Glutamatergic neuron (in vitro differentiated cells): ENCODE measurements around the gene ARHGAP8. TPM values are rescaled to one million over a fixed set of nuclear protein-coding genes. Genes with fewer than 3 reads are reported as not detected.
A peak's percentile ranks its signal among the peaks of the same experiment; 100 is the strongest.

Source experiments
- DNase-seq: peaks from one replicate; pipeline ENCODE4 v3.0.0; 2022
- H3K27ac Mint-ChIP-seq: one replicate; pipeline ENCODE4 v1.8.0; 2020; ENCODE audit warnings: mild to moderate bottlenecking, mixed read lengths, inconsistent platforms; ENCODE audit not compliant: unreplicated experiment
- H3K27me3 Mint-ChIP-seq: one replicate; pipeline ENCODE4 v1.8.0; 2020; ENCODE audit warnings: mild to moderate bottlenecking, moderate library complexity, mixed read lengths, inconsistent platforms; ENCODE audit not compliant: unreplicated experiment
- H3K36me3 Mint-ChIP-seq: one replicate; pipeline ENCODE4 v1.8.0; 2020; ENCODE audit warnings: mild to moderate bottlenecking, mixed read lengths, inconsistent platforms; ENCODE audit not compliant: unreplicated experiment
- H3K4me1 Mint-ChIP-seq: one replicate; pipeline ENCODE4 v1.8.0; 2020; ENCODE audit warnings: mild to moderate bottlenecking, low read depth, mixed read lengths, inconsistent platforms; ENCODE audit not compliant: unreplicated experiment
- H3K4me3 Mint-ChIP-seq: one replicate; pipeline ENCODE4 v1.8.0; 2020; ENCODE audit warnings: mild to moderate bottlenecking, mixed read lengths, inconsistent platforms; ENCODE audit not compliant: unreplicated experiment
- H3K9me3 Mint-ChIP-seq: one replicate; pipeline ENCODE4 v1.8.0; 2020; ENCODE audit warnings: mild to moderate bottlenecking, moderate library complexity, mixed read lengths, inconsistent platforms; ENCODE audit not compliant: unreplicated experiment
- long read RNA-seq: library from polyadenylated mRNA; unstranded; transcript quantifications from one replicate; pipeline ENCODE4 v2.0.0, GENCODE V29; 2020; ENCODE audit not compliant: unreplicated experiment
- total RNA-seq: library from RNA; stranded (reverse); fragmentation: NEBNext Ultra II Directional; extraction: Animal tissue kit (Norgen Biotek cat#: 25700); gene quantifications from one replicate; pipeline ENCODE4 v1.2.1, GENCODE V29; 2021; ENCODE audit not compliant: unreplicated experiment
- TF ChIP-seq, protein P1 (sequence below): fragments of 200-600 bp; sonication (generic); IDR thresholded peaks from one replicate; pipeline ENCODE4 v1.5.0; 2021; ENCODE audit not compliant: partially characterized antibody, unreplicated experiment

ARHGAP8 gene
- total RNA-seq = 0.59 TPM
- long read RNA-seq = 0 reads

DNA sequence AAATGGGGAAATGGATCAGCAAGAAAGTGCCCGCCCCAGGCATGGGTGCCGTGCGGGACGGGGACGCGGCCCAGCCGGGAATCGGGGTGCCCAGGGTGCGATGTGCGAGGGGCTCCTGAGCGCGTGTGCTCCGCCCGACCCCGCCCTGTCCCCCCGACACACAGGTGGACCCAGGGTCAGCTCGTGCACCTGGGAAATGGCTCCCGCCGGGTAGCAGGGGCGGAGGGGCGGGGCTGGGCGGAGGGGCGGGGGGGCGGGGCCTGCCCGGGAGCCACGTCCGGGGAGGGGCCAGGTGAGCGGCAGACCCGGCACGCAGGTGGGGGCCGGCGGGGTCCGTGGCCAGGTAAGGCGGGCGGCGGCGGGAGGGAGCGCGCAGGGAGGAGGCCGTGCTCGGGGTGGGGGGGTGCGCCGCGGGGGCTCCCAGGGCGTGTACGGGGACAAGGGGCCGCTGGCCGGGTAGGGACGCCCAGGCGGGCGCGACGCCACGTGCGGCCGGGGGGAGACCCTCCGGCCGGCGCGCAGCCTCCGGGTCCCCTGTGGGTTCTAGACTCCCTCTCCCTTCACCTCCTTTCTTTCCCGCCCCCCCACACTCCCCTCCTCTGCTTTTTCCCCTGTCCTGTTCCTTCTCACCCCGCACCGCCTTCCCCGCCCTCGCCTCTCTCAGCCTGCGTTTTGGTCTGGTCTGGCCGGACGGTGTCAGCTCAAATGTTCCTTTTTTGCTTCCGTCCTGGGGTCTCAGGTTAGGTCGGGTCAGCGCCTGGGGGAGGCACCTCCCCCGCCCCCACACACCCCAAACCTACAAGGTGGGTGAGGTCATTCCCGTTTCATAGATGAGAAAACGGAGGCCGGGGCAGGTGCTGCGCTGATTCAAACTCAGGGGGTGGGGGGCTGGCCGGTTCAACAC is at the start of gene ARHGAP8:
TSS of gene ARHGAP8 (plus strand) at position 291 of the 904 bp plus-strand sequence. CDS start 33,953 bp downstream, outside the sequence.
- Mint-ChIP-seq H3K27me3 (peaks cover 10% of the 10 kb centered on the region), H3K9me3 (peaks cover 3% of the 10 kb centered on the region), H3K27ac (no peak within 1 kb of the TSS), H3K4me3 (peak within 1 kb of the TSS; percentile 77), H3K36me3 (no peaks in the 10 kb centered on the region), H3K4me1 (no peaks in the 10 kb centered on the region)
- TF ChIP-seq, protein P1, sequence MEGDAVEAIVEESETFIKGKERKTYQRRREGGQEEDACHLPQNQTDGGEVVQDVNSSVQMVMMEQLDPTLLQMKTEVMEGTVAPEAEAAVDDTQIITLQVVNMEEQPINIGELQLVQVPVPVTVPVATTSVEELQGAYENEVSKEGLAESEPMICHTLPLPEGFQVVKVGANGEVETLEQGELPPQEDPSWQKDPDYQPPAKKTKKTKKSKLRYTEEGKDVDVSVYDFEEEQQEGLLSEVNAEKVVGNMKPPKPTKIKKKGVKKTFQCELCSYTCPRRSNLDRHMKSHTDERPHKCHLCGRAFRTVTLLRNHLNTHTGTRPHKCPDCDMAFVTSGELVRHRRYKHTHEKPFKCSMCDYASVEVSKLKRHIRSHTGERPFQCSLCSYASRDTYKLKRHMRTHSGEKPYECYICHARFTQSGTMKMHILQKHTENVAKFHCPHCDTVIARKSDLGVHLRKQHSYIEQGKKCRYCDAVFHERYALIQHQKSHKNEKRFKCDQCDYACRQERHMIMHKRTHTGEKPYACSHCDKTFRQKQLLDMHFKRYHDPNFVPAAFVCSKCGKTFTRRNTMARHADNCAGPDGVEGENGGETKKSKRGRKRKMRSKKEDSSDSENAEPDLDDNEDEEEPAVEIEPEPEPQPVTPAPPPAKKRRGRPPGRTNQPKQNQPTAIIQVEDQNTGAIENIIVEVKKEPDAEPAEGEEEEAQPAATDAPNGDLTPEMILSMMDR = no peak
- no peak for DNase-seq

DNA sequence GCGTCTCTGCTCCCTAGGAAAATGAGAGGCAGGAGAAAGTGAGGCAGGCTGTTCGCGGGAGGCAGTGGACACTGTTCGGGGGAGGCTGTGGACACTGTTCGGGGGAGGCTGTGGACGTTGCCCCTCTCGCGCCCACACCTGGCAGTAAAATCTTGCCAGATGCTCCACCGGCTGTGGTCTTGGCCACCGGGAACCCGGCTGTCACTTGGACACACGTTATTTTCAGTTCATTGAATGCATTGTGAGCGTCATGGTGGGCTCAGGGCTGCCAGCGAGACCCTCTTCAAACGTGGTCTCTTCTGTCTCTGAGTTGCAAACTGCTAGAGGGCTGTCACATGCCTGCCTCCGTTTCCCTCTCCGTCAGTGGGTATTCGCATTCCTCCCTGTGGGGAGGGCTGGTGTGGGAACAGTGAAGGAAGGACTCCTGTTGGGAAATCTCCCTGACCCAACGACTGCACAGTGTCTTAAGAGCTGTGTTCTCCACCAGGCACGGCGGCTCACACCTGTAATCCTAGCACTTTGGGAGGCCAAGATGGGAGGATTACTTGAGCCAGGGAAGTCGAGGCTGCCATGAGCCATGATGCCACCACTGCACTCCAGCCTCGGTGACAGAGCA is 49.0 kb upstream of the ARHGAP8 start:
- H3K9me3 Mint-ChIP-seq = peaks cover 6% of the 10 kb centered on the region

DNA sequence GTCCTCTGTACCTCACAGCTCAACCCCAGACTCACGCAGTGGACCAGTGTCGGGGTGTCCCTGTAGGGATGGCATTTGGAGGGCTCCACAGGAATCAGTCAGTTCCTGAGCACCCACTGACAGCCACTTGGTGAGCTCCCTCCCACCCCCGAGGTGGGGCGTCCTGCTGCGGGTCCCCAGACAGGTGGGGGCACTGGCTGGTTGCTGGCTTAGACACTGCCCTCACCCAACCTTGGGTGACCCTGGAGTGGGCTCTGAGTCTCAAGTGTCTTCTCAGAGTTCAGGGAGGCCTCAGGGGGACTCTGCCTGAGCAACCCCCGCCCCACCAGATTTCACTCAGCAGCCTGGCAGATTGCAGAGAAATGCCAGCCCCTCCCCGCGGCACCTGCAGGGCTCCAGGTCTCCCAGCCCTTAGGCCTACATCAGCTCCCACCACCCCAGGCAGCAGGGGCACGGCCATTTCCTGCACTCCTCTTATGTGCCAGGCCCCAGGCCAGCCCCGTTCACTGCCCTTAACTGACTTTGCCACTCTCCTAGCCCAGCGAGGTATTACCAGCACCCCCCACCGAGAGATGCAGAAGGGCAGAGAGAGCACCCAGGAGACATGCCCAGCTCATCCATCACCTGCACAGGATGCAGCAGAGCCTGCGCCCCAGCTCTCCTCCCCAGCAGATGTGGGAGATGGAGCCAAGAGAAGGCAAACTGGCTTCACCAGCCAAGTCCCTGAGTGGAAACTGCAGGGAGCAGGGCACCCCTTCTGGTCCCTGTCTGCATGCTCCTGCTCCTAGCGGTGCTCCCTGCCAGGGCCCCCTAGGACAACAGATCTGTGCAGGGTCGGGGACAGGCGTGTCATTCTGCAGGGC is 48.0 kb upstream of the ARHGAP8 start:
- Mint-ChIP-seq H3K4me1 (peaks cover 5% of the 10 kb centered on the region), H3K9me3 (peaks cover 6% of the 10 kb centered on the region), H3K27me3 (peaks cover 2% of the 10 kb centered on the region), H3K4me3 (no peak overlapping the region), H3K36me3 (no peaks in the 10 kb centered on the region), H3K27ac (no peak overlapping the region)
- DNase-seq = no peak
- TF ChIP-seq, protein P1 = no peak

More for the DNA sequence above, 49.0 kb upstream of the ARHGAP8 start:
- Mint-ChIP-seq H3K36me3 (no peaks in the 10 kb centered on the region), H3K27me3 (peaks cover 2% of the 10 kb centered on the region), H3K4me3 (peak overlapping the region; percentile 64), H3K4me1 (peaks cover 5% of the 10 kb centered on the region), H3K27ac (no peak overlapping the region)
- TF ChIP-seq, protein P1 = no peak
- no peak for DNase-seq

DNA sequence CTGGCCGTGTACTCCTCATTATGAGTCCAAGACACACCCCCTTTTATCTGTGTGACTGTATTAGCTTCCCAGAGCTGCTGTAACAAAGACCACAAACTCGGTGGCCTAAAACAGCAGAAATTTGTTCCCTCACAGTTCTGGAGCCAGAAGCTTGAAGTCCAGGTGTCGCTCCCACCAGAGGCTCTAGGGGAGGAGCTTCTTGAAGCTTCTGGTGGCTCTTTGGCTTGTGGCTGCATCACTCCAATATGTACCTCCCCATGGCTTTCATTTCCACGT is 47.4 kb upstream of the ARHGAP8 start:
- Mint-ChIP-seq H3K36me3 (no peaks in the 10 kb centered on the region), H3K27ac (no peak overlapping the region)

More for the DNA sequence above, 47.4 kb upstream of the ARHGAP8 start:
- Mint-ChIP-seq H3K27me3 (peaks cover 2% of the 10 kb centered on the region), H3K9me3 (peaks cover 6% of the 10 kb centered on the region), H3K4me1 (peaks cover 5% of the 10 kb centered on the region), H3K4me3 (no peak overlapping the region)
- TF ChIP-seq, protein P1 = no peak
- DNase-seq = no peak
